ENCODE measurements around the gene COL19A1.

Gene COL19A1

GRCh38 chr6:70246118-70246517 lies 379.8 kb downstream of the COL19A1 start:
- no peak for DNase-seq

GRCh38 chr6:70252604-70253003 lies 386.2 kb downstream of the COL19A1 start:
- DNase-seq, result no peak

DNA sequence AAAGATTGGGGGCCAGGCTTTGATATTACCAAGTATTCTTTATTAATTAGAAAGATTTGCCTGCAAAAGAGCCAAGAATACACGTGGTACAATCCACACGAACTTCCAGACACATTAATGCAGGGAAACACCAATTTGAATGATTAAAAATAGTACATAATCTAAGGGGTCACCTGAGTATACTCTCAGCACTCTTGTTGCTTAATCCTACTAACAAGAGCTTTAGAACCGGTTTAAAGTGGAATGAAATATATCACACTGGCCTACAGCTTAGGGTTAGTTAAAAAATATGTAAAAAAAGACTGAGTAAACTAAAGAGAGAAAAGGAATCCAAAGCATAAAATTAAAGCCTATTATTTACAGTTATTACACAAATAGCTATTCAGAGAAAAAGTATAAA lies 387.6 kb downstream of the COL19A1 start:
- DNase-seq, result no peak

GRCh38 chr6:70254784-70255183 lies 388.4 kb downstream of the COL19A1 start:
- DNase-seq, result no peak

DNA sequence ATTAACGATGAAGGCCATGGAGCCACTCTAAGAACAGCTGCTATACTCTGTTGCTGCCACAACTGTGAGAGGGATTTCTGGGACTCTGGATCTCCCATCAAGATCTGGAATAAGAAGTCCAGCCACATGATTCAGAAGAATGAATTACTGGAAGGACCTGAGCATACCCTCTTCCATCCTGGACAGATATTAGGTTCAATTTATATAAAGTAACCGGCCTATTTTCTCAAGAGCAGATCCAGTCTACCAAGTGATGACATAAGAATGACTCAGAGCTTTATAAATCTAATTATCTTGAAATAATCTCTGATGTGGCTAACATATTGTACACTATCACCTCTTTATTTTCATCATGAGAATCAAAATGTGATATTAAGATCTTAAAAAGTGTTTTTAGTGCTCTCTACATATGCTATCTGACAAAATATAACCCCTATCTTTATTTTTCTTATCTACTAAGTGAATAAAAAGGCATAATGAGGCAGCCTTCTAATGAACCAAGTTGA lies 391.5 kb downstream of the COL19A1 start:
- DNase-seq, result no peak

GRCh38 chr6:70258483-70258882 lies 392.1 kb downstream of the COL19A1 start:
- DNase-seq, result no peak

Measured in NCI-H2081 (cell line).